GM13977 (cell line): Measurements from ENCODE around the gene CCL20.

Experiments
- DNase-seq: peaks from one replicate; pipeline ENCODE4 v3.0.0; 2012; ENCODE audit warnings: low spot score
- CTCF ChIP-seq: IDR thresholded peaks from 2 replicates; pipeline ENCODE4 v1.5.1; 2012; ENCODE audit warnings: mild to moderate bottlenecking, control low read depth; ENCODE audit not compliant: insufficient read depth; ENCODE audit errors: extremely low read depth, missing control alignments
- in situ Hi-C: fragments of 300-500 bp; cut with MboI; formaldehyde crosslinking; loops from one replicate; pipeline ENCODE4 v1.12.0; 2022; ENCODE audit warnings: low sequenced_read_pairs, low pct_unique_long_range_greater_than_20kb, mixed read lengths, inconsistent platforms; ENCODE audit not compliant: unreplicated experiment

Gene CCL20

GRCh38 chr2:227816507-227817294, 3.1 kb downstream of the CCL20 start:
- in situ Hi-C loops = no loop called here
- no peak for DNase-seq
- no peak for TF ChIP-seq CTCF

- DNase-seq = no peak
- TF ChIP-seq CTCF = no peak
- in situ Hi-C loops = no loop called here
Measured at GRCh38 chr2:227817336-227817735, 3.7 kb downstream of the CCL20 start.

GRCh38 chr2:227817850-227818674, 4.4 kb downstream of the CCL20 start:
- in situ Hi-C loops = no loop called here
- TF ChIP-seq CTCF = no peak
- DNase-seq = no peak

- no peak for TF ChIP-seq CTCF
Measured at GRCh38 chr2:227818675-227819397, 5.2 kb downstream of the CCL20 start.

GRCh38 chr2:227819398-227819697, 5.7 kb downstream of the CCL20 start:
- in situ Hi-C loops = no loop called here
- TF ChIP-seq CTCF = no peak
- no peak for DNase-seq

More at GRCh38 chr2:227818675-227819397, 5.2 kb downstream of the CCL20 start:
- in situ Hi-C loops = no loop called here
- DNase-seq = no peak

GRCh38 chr2:227821043-227821942, 7.7 kb downstream of the CCL20 start:
- no peak for TF ChIP-seq CTCF
- DNase-seq = no peak
- in situ Hi-C loops = no loop called here
